ENCODE results near the gene PSORS1C1. TPM values are rescaled to one million over a fixed set of nuclear protein-coding genes. Genes with fewer than 3 reads are reported as not detected.

The PSORS1C1 gene
- total RNA-seq, 1 donor from 2014 or later: 0.93 TPM

DNA sequence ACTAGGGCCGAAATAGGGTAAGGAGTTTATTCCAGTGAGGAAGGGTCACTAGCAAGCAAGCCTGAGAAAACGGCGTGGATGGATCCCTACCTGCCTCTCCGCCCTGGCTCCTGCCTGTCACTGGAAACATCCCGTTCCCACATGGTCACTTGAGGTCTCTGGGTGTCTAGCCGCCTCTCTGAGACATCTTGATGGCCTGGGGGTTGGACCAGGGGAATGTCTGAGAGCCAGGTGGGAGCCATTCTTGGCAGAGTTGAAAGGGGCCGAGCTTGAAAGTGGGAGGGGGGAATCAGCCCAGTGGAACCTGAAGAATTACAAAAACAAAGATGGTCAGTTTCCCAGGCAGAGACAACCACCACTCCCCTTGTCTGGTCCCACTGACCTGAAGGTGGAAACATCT, 42.0 kb downstream of the PSORS1C1 start:
- no peak for ATAC-seq (ENCODE audit: low read depth)
- intact Hi-C loops (cut with micrococcal nuclease): loop anchor here (5.0 kb wide), 2 partner anchors 306 to 1214 kb away; partner anchors contain the start of gene HLA-A
- Mint-ChIP-seq H3K4me1 (peaks cover 30% of the 10 kb centered on the region), H3K9me3 (no peaks in the 10 kb centered on the region), H3K27me3 (no peaks in the 10 kb centered on the region), H3K4me3 (peak overlapping the region; percentile 95), H3K36me3 (ENCODE audit: low read depth) (peaks cover 22% of the 10 kb centered on the region), H3K27ac (no peak overlapping the region)
- CTCF ChIA-PET: no interaction called here
- no peak for DNase-seq
- TF ChIP-seq, protein P1, sequence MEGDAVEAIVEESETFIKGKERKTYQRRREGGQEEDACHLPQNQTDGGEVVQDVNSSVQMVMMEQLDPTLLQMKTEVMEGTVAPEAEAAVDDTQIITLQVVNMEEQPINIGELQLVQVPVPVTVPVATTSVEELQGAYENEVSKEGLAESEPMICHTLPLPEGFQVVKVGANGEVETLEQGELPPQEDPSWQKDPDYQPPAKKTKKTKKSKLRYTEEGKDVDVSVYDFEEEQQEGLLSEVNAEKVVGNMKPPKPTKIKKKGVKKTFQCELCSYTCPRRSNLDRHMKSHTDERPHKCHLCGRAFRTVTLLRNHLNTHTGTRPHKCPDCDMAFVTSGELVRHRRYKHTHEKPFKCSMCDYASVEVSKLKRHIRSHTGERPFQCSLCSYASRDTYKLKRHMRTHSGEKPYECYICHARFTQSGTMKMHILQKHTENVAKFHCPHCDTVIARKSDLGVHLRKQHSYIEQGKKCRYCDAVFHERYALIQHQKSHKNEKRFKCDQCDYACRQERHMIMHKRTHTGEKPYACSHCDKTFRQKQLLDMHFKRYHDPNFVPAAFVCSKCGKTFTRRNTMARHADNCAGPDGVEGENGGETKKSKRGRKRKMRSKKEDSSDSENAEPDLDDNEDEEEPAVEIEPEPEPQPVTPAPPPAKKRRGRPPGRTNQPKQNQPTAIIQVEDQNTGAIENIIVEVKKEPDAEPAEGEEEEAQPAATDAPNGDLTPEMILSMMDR (IDR thresholded peaks at IDR 0.05): no peak
- POLR2A ChIA-PET: interaction anchor here (0.6 kb wide), 1 partner anchor 36 kb away, joined by 4 read pairs; no protein-coding TSS in a partner anchor

- Mint-ChIP-seq H3K4me1 (peaks cover 30% of the 10 kb centered on the region), H3K27me3 (no peaks in the 10 kb centered on the region)
- intact Hi-C loops (cut with micrococcal nuclease): loop anchor here (1.0 to 5.0 kb wide), 4 partner anchors 20 to 1215 kb away; partner anchors contain the start of gene HLA-A
These were observed 43.0 kb downstream of the PSORS1C1 start, which contains the start of gene CCHCR1 for GRCh38 chr6:31157513-31158139. Gene CCHCR1 (minus strand): TSS chr6:31157802. CDS start chr6:31157600, 202 bp downstream.

GRCh38 chr6:31158140-31158862, 43.7 kb downstream of the PSORS1C1 start, which contains the start of gene TCF19:
Gene TCF19 (plus strand): TSS chr6:31158589. CDS start chr6:31159470, 881 bp downstream.
- peak; percentile 98 for DNase-seq

More at GRCh38 chr6:31157513-31158139, 43.0 kb downstream of the PSORS1C1 start, which contains the start of gene CCHCR1:
- Mint-ChIP-seq H3K9me3 (no peaks in the 10 kb centered on the region), H3K27ac (peak within 1 kb of the TSS; percentile 90), H3K4me3 (peak within 1 kb of the TSS; percentile 95), H3K36me3 (ENCODE audit: low read depth) (peaks cover 26% of the 10 kb centered on the region)
- CTCF ChIA-PET: interaction anchor here (2.1 kb wide), 1 partner anchor 209 kb away, joined by 9 read pairs; no protein-coding TSS in a partner anchor
- ATAC-seq (ENCODE audit: low read depth): no peak
- DNase-seq: no peak
- POLR2A ChIA-PET: interaction anchor here (0.5 to 2.3 kb wide), 8 partner anchors 10 to 543 kb away, joined by 3 to 20 read pairs (median 4); partner anchors contain the start of gene HLA-C
- TF ChIP-seq, protein P1 (IDR thresholded peaks at IDR 0.05): no peak

DNA sequence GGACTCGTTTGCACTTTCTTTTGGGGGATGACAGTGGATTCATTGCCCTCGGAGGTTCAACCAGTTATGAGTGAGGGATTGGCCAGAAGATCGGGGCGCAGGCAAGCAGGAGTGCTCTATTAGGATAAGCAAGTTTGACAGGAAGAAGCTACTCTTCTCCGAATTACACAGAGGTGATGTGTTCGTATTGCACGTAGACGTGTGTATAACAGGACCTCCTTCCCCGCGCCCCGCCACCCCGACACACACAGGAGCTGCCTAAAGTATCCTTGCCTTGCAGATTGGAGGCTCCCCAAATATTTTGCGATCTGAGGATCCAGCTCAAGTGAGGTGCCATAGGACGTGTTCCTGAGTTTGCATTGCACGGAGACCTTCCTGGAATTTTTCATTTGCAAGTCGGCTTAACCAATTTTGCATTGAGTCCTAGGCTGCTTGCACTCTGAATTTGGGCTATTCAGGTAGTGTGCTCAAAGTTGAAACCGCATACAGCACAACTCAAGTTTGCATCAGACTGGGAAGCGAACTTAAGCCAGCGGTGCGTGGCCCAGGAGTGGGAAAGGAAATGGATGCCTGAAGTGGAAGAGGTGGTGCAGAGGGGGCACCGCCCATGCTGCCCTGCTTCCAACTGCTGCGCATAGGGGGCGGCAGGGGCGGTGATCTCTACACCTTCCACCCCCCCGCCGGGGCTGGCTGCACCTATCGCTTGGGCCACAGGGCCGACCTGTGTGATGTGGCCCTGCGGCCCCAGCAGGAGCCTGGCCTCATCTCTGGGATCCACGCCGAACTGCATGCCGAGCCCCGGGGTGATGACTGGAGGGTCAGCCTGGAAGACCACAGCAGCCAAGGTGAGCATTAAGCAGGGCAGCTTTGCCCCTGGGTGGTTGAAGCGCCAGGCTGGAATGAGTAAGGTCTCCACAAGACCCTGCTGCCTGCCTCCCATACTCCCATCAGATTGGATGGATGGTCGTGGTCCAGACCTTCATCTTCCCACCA, 44.6 kb downstream of the PSORS1C1 start:
- Mint-ChIP-seq H3K27me3 (no peaks in the 10 kb centered on the region), H3K4me1 (peaks cover 42% of the 10 kb centered on the region), H3K4me3 (peak overlapping the region; percentile 95), H3K36me3 (ENCODE audit: low read depth) (peaks cover 20% of the 10 kb centered on the region), H3K9me3 (no peaks in the 10 kb centered on the region), H3K27ac (peak overlapping the region; percentile 90)
- TF ChIP-seq, protein P1 (IDR thresholded peaks at IDR 0.05): no peak
- intact Hi-C loops (cut with micrococcal nuclease): loop anchor here (1.0 to 5.0 kb wide), 4 partner anchors 22 to 1217 kb away; partner anchors contain the start of gene HLA-A
- ChIA-PET CTCF (interaction anchor here (0.6 to 2.1 kb wide), 3 partner anchors 32 to 762 kb away, joined by 3 to 9 read pairs (median 4); no protein-coding TSS in a partner anchor), POLR2A (interaction anchor here (0.6 to 2.3 kb wide), 9 partner anchors 12 to 1019 kb away, joined by 3 to 20 read pairs (median 4); partner anchors contain the start of genes HLA-C and VARS2)
- ATAC-seq (ENCODE audit: low read depth): no peak
- no peak for DNase-seq

More at GRCh38 chr6:31158140-31158862, 43.7 kb downstream of the PSORS1C1 start, which contains the start of gene TCF19:
- peak; percentile 91 for ATAC-seq (ENCODE audit: low read depth)
- H3K4me1 Mint-ChIP-seq: peaks cover 34% of the 10 kb centered on the region
- peak within 1 kb of the TSS; percentile 95 for H3K4me3 Mint-ChIP-seq
- intact Hi-C loops (cut with micrococcal nuclease): loop anchor here (1.0 to 5.0 kb wide), 4 partner anchors 21 to 1216 kb away; partner anchors contain the start of gene HLA-A
- POLR2A ChIA-PET: interaction anchor here (0.6 to 2.3 kb wide), 11 partner anchors 11 to 1019 kb away, joined by 3 to 20 read pairs (median 4); partner anchors contain the start of genes HLA-C and VARS2
- H3K27ac Mint-ChIP-seq: peak within 1 kb of the TSS; percentile 90
- H3K27me3 Mint-ChIP-seq: no peaks in the 10 kb centered on the region
- CTCF ChIA-PET: interaction anchor here (2.1 kb wide), 1 partner anchor 208 kb away, joined by 9 read pairs; no protein-coding TSS in a partner anchor
- peaks cover 24% of the 10 kb centered on the region for H3K36me3 Mint-ChIP-seq (ENCODE audit: low read depth)
- TF ChIP-seq, protein P1 (IDR thresholded peaks at IDR 0.05): no peak
- no peaks in the 10 kb centered on the region for H3K9me3 Mint-ChIP-seq

Measured in activated B cell treated with CpG ODN at 0.5 μM for 24 hours (primary cell).